Caco-2 (cell line): ENCODE measurements around the gene TARS3. TPM values are rescaled to one million over a fixed set of nuclear protein-coding genes. Genes with fewer than 3 reads are reported as not detected.

Source experiments
- BruUV-seq: library from RNA; stranded (reverse); fragments of 400-500 nt; replicated peaks from 2 replicates; lab custom pipeline; 2021; lab: Mats Ljungman, UMichigan
- CTCF ChIA-PET: fragments of 300-600 bp; sonication (Branson Sonifier 250); formaldehyde crosslinking; loops from one replicate; lab custom pipeline; 2022; ENCODE audit warnings: antibody characterized with exemption; lab: Charles Lee
- POLR2A ChIA-PET: fragments of 300-600 bp; sonication (Branson Sonifier 250); formaldehyde crosslinking; loops from one replicate; lab custom pipeline; 2022; ENCODE audit warnings: antibody characterized with exemption; lab: Charles Lee
- DNase-seq, 2 experiments: peaks; one replicate each; pipeline versions ENCODE4 v3.0.0 to v3.0.0-alpha.2; 2020 to 2022
- H3K27me3 ChIP-seq: replicated peaks from 2 replicates; pipeline ENCODE4 v1.6.0; 2011; ENCODE audit warnings: low read length; ENCODE audit not compliant: control insufficient read depth, insufficient read depth
- H3K36me3 ChIP-seq: 2 replicates; pipeline ENCODE4 v1.5.1; 2011; ENCODE audit warnings: low read length; ENCODE audit not compliant: control insufficient read depth, insufficient read depth
- H3K4me1 ChIP-seq: fragments of 250-450 bp; sonication (Bioruptor Pico); 2 replicates; pipeline ENCODE4 v1.5.1; 2020; ENCODE audit warnings: mild to moderate bottlenecking
- H3K4me3 ChIP-seq: 2 replicates; pipeline ENCODE4 v1.5.1; 2011; ENCODE audit warnings: low read depth, mild to moderate bottlenecking, control low read depth, low read length
- H3K9me3 ChIP-seq: fragments of 250-450 bp; sonication (Bioruptor Pico); 2 replicates; pipeline ENCODE4 v1.5.1; 2020; ENCODE audit warnings: mild to moderate bottlenecking, moderate library complexity
- H3K27ac Mint-ChIP-seq: one replicate; pipeline ENCODE4 v1.8.0; 2022; ENCODE audit warnings: mixed read lengths; ENCODE audit not compliant: unreplicated experiment
- H3K27me3 Mint-ChIP-seq: one replicate; pipeline ENCODE4 v1.8.0; 2022; ENCODE audit warnings: mixed read lengths; ENCODE audit not compliant: insufficient read depth, unreplicated experiment
- H3K36me3 Mint-ChIP-seq: one replicate; pipeline ENCODE4 v1.8.0; 2022; ENCODE audit warnings: mild to moderate bottlenecking, mixed read lengths; ENCODE audit not compliant: insufficient read depth, unreplicated experiment
- H3K4me1 Mint-ChIP-seq: one replicate; pipeline ENCODE4 v1.8.0; 2022; ENCODE audit warnings: low read depth, mixed read lengths; ENCODE audit not compliant: unreplicated experiment
- H3K4me3 Mint-ChIP-seq: one replicate; pipeline ENCODE4 v1.8.0; 2022; ENCODE audit warnings: mild to moderate bottlenecking, moderate library complexity, mixed read lengths; ENCODE audit not compliant: unreplicated experiment
- H3K9me3 Mint-ChIP-seq: one replicate; pipeline ENCODE4 v1.8.0; 2022; ENCODE audit warnings: mixed read lengths; ENCODE audit not compliant: unreplicated experiment
- CTCF ChIP-seq, 2 experiments: fragments of 200-600 bp in 1 of 2; IDR thresholded peaks; 1 replicate in 1 of 2; 2 replicates in 1 of 2; pipeline versions ENCODE4 v1.5.1 to v1.8.0; 2011 to 2022; ENCODE audit warnings: antibody characterized with exemption in 1 of 2, control low read depth in 1 of 2, inconsistent platforms in 1 of 2, low read depth in 1 of 2, low read length in 1 of 2, mild to moderate bottlenecking in 1 of 2, moderate library complexity in 1 of 2; ENCODE audit not compliant: insufficient read depth in 1 of 2, severe bottlenecking in 1 of 2, unreplicated experiment in 1 of 2
- intact Hi-C: fragments of 100-400 bp; cut with micrococcal nuclease; formaldehyde crosslinking; loops from one replicate; pipeline ENCODE4 v1.10.0; 2022; ENCODE audit not compliant: unreplicated experiment
- total RNA-seq: library from RNA; stranded (reverse); gene quantifications from 2 replicates; pipeline ENCODE4 v1.2.3, GENCODE V29; 2022

TARS3 gene
- total RNA-seq, 1 experiment from 2014 or later = 9.8 TPM

- Histone ChIP-seq H3K36me3 (no peaks in the 10 kb centered on the region), H3K9me3 (no peaks in the 10 kb centered on the region), H3K4me3 (no peak overlapping the region), H3K4me1 (no peaks in the 10 kb centered on the region), H3K27me3 (no peaks in the 10 kb centered on the region)
- POLR2A ChIA-PET = no interaction called here
- no peak overlapping the region for H3K27ac Mint-ChIP-seq
- intact Hi-C loops = no loop called here
- no TSS peak for BruUV-seq
- no peaks in the 10 kb centered on the region for H3K4me1 Mint-ChIP-seq
- CTCF ChIA-PET = no interaction called here
- DNase-seq = no peak
- no peaks in the 10 kb centered on the region for H3K36me3 Mint-ChIP-seq
- no peaks in the 10 kb centered on the region for H3K9me3 Mint-ChIP-seq
- H3K27me3 Mint-ChIP-seq = no peaks in the 10 kb centered on the region
- TF ChIP-seq CTCF (IDR thresholded peaks at IDR 0.05; ENCODE audit: insufficient read depth in 1 of 2, low read depth in 1 of 2, low read length in 1 of 2, severe bottlenecking in 1 of 2, unreplicated experiment in 1 of 2) = no peak
- H3K4me3 Mint-ChIP-seq = no peak overlapping the region
Measured at GRCh38 chr15:101689901-101690300, 34.4 kb downstream of the TARS3 start.

- BruUV-seq = no TSS peak
- Mint-ChIP-seq H3K27me3 (no peaks in the 10 kb centered on the region), H3K9me3 (no peaks in the 10 kb centered on the region), H3K4me1 (no peaks in the 10 kb centered on the region), H3K27ac (no peak overlapping the region), H3K36me3 (peaks cover 7% of the 10 kb centered on the region), H3K4me3 (no peak overlapping the region)
- Histone ChIP-seq H3K27me3 (no peaks in the 10 kb centered on the region), H3K4me1 (no peaks in the 10 kb centered on the region), H3K36me3 (no peaks in the 10 kb centered on the region; the same call in 1 of the 2 replicates), H3K4me3 (no peak overlapping the region), H3K9me3 (no peaks in the 10 kb centered on the region)
- no peak for TF ChIP-seq CTCF (IDR thresholded peaks at IDR 0.05; ENCODE audit: insufficient read depth in 1 of 2, low read depth in 1 of 2, low read length in 1 of 2, severe bottlenecking in 1 of 2, unreplicated experiment in 1 of 2)
- intact Hi-C loops = no loop called here
- CTCF ChIA-PET = no interaction called here
- POLR2A ChIA-PET = no interaction called here
- DNase-seq = no peak
Measured at GRCh38 chr15:101686718-101687117, 37.6 kb downstream of the TARS3 start.

GRCh38 chr15:101684877-101685276 is 39.4 kb downstream of the TARS3 start:
- no TSS peak for BruUV-seq
- Histone ChIP-seq H3K36me3 (no peaks in the 10 kb centered on the region; the same call in 1 of the 2 replicates), H3K27me3 (no peaks in the 10 kb centered on the region), H3K9me3 (no peaks in the 10 kb centered on the region), H3K4me3 (no peak overlapping the region), H3K4me1 (0 out of 2 replicates have a peak, but pooled peaks cover 6% of the 10 kb centered on the region)
- no peaks in the 10 kb centered on the region for H3K9me3 Mint-ChIP-seq
- CTCF ChIA-PET = no interaction called here
- H3K4me1 Mint-ChIP-seq = peaks cover 4% of the 10 kb centered on the region
- POLR2A ChIA-PET = no interaction called here
- no peak for DNase-seq
- H3K27ac Mint-ChIP-seq = no peak overlapping the region
- H3K4me3 Mint-ChIP-seq = no peak overlapping the region
- H3K36me3 Mint-ChIP-seq = peaks cover 7% of the 10 kb centered on the region
- intact Hi-C loops = no loop called here
- TF ChIP-seq CTCF (IDR thresholded peaks at IDR 0.05; ENCODE audit: insufficient read depth in 1 of 2, low read depth in 1 of 2, low read length in 1 of 2, severe bottlenecking in 1 of 2, unreplicated experiment in 1 of 2) = no peak
- no peaks in the 10 kb centered on the region for H3K27me3 Mint-ChIP-seq
